ENCODE measurements around the gene UVSSA.

UVSSA gene

DNA sequence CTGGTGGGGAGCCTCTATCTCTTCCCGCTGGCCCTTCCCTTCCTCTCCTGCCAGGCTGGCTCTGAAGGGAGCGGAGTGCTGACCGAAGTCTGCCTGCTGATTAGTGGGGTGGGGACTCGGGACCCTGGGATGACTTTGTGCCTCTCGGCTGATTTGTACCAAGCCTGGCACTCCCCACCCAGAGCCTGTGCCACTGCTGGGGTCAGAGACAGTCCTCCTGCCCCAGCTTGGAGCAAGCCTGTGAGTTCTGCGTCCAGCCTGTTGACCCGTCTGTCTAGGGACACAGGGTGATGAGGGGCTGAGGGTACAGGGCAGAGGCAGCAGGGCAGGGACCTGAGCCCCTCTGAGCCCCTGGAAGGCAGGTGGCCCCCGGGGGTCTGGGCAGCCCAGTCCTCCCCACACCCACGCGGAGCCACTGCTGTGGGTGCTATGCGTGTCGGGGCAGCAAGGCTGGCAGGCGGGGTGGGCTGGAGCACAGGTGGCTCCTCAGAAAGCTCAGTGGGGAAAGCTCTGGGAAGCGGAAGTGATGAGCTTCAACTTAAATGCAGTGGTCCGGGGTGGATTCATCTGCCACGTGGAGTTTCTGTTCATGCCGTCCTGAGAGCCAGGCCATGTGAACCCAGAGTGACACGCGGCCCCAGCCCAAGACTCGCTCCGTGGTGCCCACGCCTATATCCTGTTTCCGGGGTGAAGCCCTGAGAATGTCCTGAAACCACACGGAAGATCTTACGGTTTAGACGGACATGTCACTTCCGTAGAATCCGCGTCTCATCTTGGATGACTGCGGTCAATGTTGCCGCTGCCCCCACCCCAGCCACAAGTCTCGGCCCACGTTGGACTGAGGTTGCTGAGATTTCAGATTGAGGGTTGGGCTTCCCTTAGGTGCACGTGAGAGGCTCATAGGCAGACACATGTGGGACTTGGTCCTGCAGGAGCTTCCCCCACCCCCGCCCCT, 21.1 kb upstream of the UVSSA start:
- no peak overlapping the region for H3K27ac ChIP-seq (ENCODE audit: low read depth, low read length, severe bottlenecking)
- 93 to 94% methylated on average over 26 to 30 of the region's 35 CpGs for WGBS, 2 experiments (ENCODE audit: insufficient coverage in 2 of 2)
- no peak overlapping the region for H3K4me3 ChIP-seq (ENCODE audit: extremely low read depth, insufficient read depth, low read length, poor library complexity, severe bottlenecking)
- peaks cover 84% of the 10 kb centered on the region for H3K36me3 ChIP-seq (ENCODE audit: control insufficient read depth, insufficient read depth, low read length)
- peaks cover 22% of the 10 kb centered on the region for H3K4me1 ChIP-seq (ENCODE audit: control insufficient read depth, insufficient read depth, low read length, poor library complexity, severe bottlenecking)
- H3K9me3 ChIP-seq (ENCODE audit: control insufficient read depth, low read length): no peaks in the 10 kb centered on the region

DNA sequence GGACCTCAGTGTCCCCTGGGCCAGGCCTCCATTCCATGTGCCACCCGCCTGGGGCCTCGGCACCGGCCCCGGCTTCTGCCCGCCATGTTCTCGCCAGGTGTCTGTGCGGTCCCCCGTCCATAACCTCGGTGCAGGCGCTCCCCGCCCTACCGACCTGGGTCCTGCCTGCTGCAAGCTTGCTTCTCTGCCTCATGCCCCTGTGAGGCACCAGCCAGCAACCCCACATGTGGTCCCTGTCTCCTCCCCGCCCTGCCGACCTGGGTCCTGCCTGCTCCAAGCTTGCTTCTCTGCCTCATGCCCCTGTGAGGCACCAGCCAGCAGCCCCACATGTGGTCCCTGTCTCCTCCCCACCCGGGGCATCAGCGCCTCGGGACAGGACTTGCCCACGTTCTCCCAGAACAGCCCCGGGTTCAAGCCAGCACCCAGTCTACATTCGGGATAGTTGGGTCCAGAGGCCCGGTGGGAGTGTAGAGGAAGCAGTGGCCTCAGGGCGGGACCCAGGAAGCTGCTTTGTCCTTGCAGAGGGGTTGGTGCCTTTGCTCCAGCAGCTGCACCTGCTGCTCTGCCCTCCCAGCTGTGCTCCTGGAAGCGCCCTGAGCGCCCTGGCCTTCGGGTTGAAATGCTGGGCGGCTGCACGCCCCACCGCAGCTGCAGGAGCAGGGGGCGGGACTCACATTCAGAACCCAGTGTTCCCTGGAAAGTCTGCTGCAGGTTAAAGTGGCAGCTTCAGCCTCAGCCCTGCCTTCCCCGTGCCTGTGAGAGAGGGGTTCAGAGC, 20.1 kb upstream of the UVSSA start:
- 95 to 96% methylated on average over 26 to 30 of the region's 30 CpGs for WGBS, 2 experiments (ENCODE audit: insufficient coverage in 2 of 2)
- H3K27ac ChIP-seq (ENCODE audit: low read depth, low read length, severe bottlenecking): no peak overlapping the region
- H3K9me3 ChIP-seq (ENCODE audit: control insufficient read depth, low read length): no peaks in the 10 kb centered on the region
- no peak overlapping the region for H3K4me3 ChIP-seq (ENCODE audit: extremely low read depth, insufficient read depth, low read length, poor library complexity, severe bottlenecking)
- H3K36me3 ChIP-seq (ENCODE audit: control insufficient read depth, insufficient read depth, low read length): peaks cover 84% of the 10 kb centered on the region
- H3K4me1 ChIP-seq (ENCODE audit: control insufficient read depth, insufficient read depth, low read length, poor library complexity, severe bottlenecking): peaks cover 22% of the 10 kb centered on the region

DNA sequence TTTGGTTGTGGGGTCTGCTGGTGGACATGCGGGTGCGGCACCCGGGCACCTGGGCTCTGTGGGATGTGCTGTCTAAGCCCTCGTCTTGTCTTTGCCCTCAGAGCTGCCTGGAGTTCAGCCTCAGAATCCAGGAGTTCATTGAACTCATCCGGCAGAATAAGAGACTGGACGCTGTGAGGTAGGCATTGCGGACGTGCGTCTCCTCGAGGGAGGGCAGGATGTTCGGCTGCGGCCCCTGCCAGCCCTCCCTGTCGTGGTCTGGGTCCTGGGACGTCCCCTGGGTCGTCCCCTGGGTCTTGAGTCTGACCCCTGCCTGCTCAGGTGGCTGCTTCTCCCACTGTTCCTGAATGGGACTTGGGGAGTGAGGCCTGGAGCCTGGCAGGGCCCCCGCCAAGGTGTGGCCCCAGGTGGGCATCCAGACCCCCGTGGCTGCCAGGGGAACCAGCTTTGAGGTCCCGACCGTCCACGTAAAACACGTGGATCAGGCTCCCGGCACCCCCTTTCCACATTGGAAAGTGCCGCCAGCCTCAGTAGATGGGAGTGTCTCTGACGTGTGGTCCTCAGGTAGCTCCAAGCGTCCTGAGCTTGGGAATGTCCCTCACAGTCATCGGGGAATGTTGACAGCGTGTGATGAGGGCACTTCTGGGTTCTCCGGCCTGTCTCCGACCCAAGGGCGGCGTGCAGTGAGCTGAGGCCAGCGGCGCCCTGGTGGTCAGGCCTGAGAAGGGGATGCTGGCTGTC, 19.3 kb upstream of the UVSSA start:
- Histone ChIP-seq H3K27ac (ENCODE audit: low read depth, low read length, severe bottlenecking) (no peak overlapping the region), H3K4me1 (ENCODE audit: control insufficient read depth, insufficient read depth, low read length, poor library complexity, severe bottlenecking) (peaks cover 16% of the 10 kb centered on the region), H3K36me3 (ENCODE audit: control insufficient read depth, insufficient read depth, low read length) (peaks cover 84% of the 10 kb centered on the region), H3K9me3 (ENCODE audit: control insufficient read depth, low read length) (no peaks in the 10 kb centered on the region), H3K4me3 (ENCODE audit: extremely low read depth, insufficient read depth, low read length, poor library complexity, severe bottlenecking) (no peak overlapping the region)
- WGBS, 2 experiments (ENCODE audit: insufficient coverage in 2 of 2): 92 to 95% methylated on average over 27 to 31 of the region's 33 CpGs

DNA sequence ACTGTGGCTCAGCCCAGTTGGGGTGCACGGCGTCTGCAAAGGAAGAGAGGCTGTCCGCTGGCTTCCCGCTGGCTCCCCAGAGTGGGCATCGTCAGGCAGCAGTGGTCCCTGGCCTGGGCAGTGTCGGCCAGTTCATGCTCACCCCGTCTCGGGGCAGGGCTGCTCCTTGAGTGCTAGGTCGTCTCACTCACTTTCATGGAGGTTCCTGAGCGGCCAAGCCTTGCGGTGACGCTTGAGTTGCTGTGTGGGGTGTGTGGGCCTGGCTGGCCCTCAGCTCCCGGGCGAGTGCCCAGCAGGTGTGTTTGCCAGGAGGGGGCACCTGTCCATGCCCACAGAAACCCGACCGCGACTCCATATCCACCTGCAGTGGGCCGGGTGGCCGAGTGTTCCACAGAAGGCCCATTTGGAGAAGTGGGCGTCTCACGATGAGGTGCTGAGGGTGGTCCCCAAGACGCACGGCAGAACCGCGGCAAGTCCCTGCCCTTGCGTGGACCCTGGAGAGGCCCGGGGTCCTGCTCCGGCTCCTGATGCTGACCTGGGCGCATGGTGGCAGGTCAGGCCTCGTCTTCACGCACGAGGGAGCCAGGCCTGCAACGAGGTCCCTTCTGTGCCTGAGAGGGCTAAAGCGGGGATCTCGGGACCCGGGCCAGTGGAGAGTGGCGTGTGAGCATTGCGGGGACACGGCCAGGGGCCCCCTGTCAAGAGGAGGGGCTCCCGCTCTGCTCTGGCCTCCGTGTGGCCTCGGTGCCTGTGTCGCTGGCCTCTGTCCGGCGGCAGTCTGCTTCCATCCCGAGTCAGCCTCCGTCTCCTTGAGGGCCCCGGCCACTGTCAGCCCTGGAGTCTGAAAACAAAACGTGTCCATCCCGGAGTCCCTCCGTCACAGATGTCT, 18.5 kb upstream of the UVSSA start:
- peaks cover 8% of the 10 kb centered on the region for H3K4me1 ChIP-seq (ENCODE audit: control insufficient read depth, insufficient read depth, low read length, poor library complexity, severe bottlenecking)
- no peak overlapping the region for H3K27ac ChIP-seq (ENCODE audit: low read depth, low read length, severe bottlenecking)
- H3K4me3 ChIP-seq (ENCODE audit: extremely low read depth, insufficient read depth, low read length, poor library complexity, severe bottlenecking): no peak overlapping the region
- peaks cover 84% of the 10 kb centered on the region for H3K36me3 ChIP-seq (ENCODE audit: control insufficient read depth, insufficient read depth, low read length)
- no peaks in the 10 kb centered on the region for H3K9me3 ChIP-seq (ENCODE audit: control insufficient read depth, low read length)
- WGBS, 2 experiments (ENCODE audit: insufficient coverage in 2 of 2): 96 to 97% methylated on average over 43 to 50 of the region's 51 CpGs

DNA sequence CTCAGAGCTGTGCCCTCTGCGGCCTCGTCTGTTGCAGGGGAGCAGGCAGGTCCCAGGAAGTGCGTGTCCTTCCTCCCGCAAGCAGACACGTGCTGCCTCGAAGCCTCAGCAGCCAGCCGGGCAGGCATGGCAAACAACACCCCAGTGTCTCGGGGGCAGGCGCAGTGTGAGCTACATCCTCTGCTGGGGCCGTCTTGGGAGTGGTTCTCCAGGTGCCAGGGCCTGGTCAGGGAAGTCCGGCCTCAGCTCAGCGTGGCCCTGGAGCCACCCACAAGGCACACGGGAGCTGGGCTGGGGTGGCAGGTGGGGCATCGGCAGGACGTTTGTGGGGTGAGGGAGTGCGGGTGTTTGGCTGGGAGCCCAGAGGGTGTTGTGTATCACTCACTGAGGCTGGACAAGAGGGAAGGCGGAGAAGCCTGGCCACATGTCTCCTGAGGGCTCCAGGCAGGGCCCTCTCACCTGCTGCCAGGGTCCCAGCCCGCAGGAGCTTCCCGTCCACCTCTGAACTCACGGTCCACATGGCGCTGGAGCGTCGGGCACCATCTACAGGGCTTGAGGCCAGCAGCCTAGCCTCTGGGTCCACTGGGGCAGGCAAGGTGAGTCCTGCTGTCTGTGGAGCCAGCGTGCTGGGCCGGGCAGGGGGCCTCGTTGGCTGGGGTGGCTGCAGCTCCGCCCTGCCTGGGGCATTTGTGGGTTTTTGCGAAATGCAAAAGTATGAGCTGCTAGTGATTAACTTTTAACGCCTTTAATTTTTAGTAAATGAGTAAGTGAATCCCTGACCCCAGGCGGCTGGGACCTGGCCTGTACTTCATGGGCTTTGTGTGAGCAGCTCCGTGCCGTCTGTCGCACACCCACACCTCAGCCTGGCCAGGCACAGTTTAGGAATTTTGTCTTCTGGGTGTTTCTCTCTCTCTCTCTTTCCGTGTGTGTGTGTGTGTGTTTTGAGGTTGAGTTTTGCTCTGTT, 17.3 kb upstream of the UVSSA start:
- peaks cover 6% of the 10 kb centered on the region for H3K4me1 ChIP-seq (ENCODE audit: control insufficient read depth, insufficient read depth, low read length, poor library complexity, severe bottlenecking)
- H3K27ac ChIP-seq (ENCODE audit: low read depth, low read length, severe bottlenecking): no peak overlapping the region
- 94 to 96% methylated on average over 23 to 30 of the region's 34 CpGs for WGBS, 2 experiments (ENCODE audit: insufficient coverage in 2 of 2)
- peaks cover 87% of the 10 kb centered on the region for H3K36me3 ChIP-seq (ENCODE audit: control insufficient read depth, insufficient read depth, low read length)
- no peaks in the 10 kb centered on the region for H3K9me3 ChIP-seq (ENCODE audit: control insufficient read depth, low read length)
- H3K4me3 ChIP-seq (ENCODE audit: extremely low read depth, insufficient read depth, low read length, poor library complexity, severe bottlenecking): no peak overlapping the region

DNA sequence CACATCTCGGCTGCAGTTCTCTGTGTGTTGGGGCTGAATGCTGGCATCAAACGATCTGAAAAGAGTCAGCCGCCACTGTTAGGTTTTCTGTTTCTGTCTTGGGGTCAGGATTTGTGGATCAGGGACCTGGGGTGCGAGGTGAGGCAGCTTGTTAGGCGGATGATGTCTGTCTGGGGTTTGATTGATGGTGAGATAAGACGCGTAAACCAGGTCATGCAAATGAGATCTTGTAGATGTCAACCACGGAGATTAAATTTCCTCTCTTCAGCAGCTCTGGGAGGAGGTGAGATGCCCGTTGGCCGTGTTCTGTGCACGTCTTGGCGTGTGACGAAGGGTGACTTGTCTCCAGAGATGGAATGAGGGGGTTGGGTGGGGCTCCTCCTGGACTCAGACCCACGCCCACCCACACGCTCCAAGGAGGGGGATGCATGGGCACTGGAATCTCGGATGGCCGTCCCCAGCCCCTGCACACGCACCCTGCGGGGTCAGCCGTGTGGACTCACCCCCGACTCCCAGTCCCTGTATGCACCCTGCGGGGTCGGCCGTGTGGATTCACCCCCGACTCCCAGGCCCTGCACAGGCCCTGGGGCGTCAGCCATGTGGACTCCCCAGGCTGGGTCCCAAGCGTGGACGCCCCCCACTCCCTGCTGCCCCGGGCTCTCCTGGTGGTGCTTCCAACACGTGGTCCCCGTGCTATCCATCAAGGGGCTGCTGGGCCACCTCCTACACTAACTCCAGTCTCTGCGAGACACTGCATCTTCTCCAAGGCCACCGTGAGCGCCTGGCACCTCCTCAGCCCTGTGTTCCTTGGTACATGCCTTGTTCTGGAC, 16.0 kb upstream of the UVSSA start:
- 93 to 94% methylated on average over 29 to 33 of the region's 34 CpGs for WGBS, 2 experiments (ENCODE audit: insufficient coverage in 2 of 2)
- H3K4me1 ChIP-seq (ENCODE audit: control insufficient read depth, insufficient read depth, low read length, poor library complexity, severe bottlenecking): no peaks in the 10 kb centered on the region
- no peak overlapping the region for H3K27ac ChIP-seq (ENCODE audit: low read depth, low read length, severe bottlenecking)
- peaks cover 81% of the 10 kb centered on the region for H3K36me3 ChIP-seq (ENCODE audit: control insufficient read depth, insufficient read depth, low read length)
- H3K9me3 ChIP-seq (ENCODE audit: control insufficient read depth, low read length): no peaks in the 10 kb centered on the region
- H3K4me3 ChIP-seq (ENCODE audit: extremely low read depth, insufficient read depth, low read length, poor library complexity, severe bottlenecking): no peak overlapping the region

DNA sequence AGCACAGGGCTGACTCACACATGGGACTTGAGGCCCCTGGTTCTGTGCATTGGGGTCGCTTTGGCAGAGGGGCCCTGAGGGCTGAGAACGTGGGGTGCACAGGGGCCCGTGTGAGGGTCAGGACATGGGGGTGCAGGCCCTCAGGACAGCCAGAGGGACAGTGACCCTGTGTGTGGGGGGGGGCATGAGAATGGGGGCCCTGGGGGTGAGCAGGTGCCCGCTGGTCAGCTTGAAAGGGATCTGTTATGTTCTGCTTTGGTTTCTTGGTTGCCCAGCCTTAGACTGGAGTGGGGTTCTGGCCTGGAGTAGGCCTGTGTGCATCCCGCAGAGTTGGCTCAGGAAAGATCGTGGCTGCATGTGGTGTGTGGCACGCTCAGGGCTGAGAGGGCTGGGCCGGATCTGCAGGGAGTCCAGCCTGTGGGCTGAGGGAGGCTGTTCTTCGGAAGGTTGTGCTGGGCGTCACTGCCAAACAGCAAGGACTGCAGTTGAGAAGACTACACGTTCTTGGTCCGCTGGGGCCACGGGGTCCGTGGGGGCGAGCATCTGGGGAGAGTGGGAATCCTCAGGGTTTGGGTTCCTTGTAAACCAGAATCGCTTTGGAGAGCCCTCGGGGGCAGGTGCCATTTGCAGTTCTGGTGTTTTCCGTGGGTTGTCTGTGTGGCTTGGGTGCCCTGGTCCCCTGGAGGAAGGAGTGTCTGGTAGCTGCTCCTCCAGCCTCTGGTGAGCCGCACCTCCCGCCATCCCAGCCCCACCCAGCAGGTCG, 15.2 kb upstream of the UVSSA start:
- WGBS, 2 experiments (ENCODE audit: insufficient coverage in 2 of 2): 96 to 98% methylated on average over 16 to 18 of the region's 21 CpGs
- Histone ChIP-seq H3K4me3 (ENCODE audit: extremely low read depth, insufficient read depth, low read length, poor library complexity, severe bottlenecking) (no peak overlapping the region), H3K9me3 (ENCODE audit: control insufficient read depth, low read length) (no peaks in the 10 kb centered on the region), H3K4me1 (ENCODE audit: control insufficient read depth, insufficient read depth, low read length, poor library complexity, severe bottlenecking) (peaks cover under 1% of the 10 kb centered on the region), H3K27ac (ENCODE audit: low read depth, low read length, severe bottlenecking) (no peak overlapping the region), H3K36me3 (ENCODE audit: control insufficient read depth, insufficient read depth, low read length) (peaks cover 81% of the 10 kb centered on the region)

DNA sequence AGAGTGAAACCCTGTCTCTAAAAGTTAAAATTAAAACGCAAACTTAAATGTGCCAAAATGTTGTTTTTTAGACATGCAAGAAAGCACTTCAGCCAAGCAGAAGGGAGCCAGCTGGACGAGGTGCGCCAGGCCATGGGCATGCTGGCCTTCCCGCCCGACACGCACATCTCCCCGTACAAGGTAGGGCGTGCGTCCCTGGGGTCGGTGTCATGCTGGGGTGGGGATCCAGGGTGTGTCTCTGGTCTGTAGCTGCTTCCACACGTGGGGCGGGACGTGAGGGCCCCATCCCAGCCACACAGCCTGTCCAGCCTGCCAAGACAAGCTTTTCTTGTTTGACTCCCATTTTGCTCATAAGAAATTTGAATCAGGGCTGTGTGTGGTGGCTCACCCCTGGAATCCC, 14.3 kb upstream of the UVSSA start:
- Histone ChIP-seq H3K36me3 (ENCODE audit: control insufficient read depth, insufficient read depth, low read length) (peaks cover 82% of the 10 kb centered on the region), H3K27ac (ENCODE audit: low read depth, low read length, severe bottlenecking) (no peak overlapping the region), H3K4me1 (ENCODE audit: control insufficient read depth, insufficient read depth, low read length, poor library complexity, severe bottlenecking) (peaks cover 10% of the 10 kb centered on the region), H3K4me3 (ENCODE audit: extremely low read depth, insufficient read depth, low read length, poor library complexity, severe bottlenecking) (no peak overlapping the region), H3K9me3 (ENCODE audit: control insufficient read depth, low read length) (no peaks in the 10 kb centered on the region)
- 95 to 97% methylated on average over 13 of the region's 13 CpGs for WGBS, 2 experiments (ENCODE audit: insufficient coverage in 2 of 2)

Measured in mesodermal cell (in vitro differentiated cells).